ENCODE results near the gene TIMM23.

DNA sequence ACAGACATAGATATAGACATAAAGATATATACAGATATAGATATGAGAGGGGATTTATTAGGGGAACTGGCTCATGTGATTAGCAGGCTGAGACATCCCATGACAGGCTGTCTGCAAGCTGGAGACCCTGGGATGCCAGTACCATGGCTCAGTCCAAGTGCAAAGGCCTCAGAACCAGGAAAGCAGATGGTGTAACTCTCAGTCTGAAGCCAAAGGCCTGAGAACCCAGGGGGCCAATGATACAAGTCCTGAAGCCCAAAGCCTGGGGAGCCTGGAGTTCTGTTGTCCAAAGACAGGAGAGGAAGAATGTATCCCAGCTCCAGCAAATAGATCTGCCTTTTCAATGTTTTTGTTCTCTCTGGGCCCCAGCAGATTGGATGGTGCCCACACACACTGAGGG, 52.7 kb downstream of the TIMM23 start:
- TF ChIP-seq, protein P1, sequence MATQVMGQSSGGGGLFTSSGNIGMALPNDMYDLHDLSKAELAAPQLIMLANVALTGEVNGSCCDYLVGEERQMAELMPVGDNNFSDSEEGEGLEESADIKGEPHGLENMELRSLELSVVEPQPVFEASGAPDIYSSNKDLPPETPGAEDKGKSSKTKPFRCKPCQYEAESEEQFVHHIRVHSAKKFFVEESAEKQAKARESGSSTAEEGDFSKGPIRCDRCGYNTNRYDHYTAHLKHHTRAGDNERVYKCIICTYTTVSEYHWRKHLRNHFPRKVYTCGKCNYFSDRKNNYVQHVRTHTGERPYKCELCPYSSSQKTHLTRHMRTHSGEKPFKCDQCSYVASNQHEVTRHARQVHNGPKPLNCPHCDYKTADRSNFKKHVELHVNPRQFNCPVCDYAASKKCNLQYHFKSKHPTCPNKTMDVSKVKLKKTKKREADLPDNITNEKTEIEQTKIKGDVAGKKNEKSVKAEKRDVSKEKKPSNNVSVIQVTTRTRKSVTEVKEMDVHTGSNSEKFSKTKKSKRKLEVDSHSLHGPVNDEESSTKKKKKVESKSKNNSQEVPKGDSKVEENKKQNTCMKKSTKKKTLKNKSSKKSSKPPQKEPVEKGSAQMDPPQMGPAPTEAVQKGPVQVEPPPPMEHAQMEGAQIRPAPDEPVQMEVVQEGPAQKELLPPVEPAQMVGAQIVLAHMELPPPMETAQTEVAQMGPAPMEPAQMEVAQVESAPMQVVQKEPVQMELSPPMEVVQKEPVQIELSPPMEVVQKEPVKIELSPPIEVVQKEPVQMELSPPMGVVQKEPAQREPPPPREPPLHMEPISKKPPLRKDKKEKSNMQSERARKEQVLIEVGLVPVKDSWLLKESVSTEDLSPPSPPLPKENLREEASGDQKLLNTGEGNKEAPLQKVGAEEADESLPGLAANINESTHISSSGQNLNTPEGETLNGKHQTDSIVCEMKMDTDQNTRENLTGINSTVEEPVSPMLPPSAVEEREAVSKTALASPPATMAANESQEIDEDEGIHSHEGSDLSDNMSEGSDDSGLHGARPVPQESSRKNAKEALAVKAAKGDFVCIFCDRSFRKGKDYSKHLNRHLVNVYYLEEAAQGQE (IDR thresholded peaks at IDR 0.05; ENCODE audit: insufficient read depth in 1 of 2, low read depth in 2 of 2, low read length in 1 of 2), result no peak
- TF ChIP-seq, protein P2, sequence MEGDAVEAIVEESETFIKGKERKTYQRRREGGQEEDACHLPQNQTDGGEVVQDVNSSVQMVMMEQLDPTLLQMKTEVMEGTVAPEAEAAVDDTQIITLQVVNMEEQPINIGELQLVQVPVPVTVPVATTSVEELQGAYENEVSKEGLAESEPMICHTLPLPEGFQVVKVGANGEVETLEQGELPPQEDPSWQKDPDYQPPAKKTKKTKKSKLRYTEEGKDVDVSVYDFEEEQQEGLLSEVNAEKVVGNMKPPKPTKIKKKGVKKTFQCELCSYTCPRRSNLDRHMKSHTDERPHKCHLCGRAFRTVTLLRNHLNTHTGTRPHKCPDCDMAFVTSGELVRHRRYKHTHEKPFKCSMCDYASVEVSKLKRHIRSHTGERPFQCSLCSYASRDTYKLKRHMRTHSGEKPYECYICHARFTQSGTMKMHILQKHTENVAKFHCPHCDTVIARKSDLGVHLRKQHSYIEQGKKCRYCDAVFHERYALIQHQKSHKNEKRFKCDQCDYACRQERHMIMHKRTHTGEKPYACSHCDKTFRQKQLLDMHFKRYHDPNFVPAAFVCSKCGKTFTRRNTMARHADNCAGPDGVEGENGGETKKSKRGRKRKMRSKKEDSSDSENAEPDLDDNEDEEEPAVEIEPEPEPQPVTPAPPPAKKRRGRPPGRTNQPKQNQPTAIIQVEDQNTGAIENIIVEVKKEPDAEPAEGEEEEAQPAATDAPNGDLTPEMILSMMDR (IDR thresholded peaks at IDR 0.05), result no peak
- TF ChIP-seq SIN3A (IDR thresholded peaks at IDR 0.05; ENCODE audit: borderline replicate concordance, insufficient read depth, low read depth, low read length) (no peak), POLR2AphosphoS5 (IDR thresholded peaks at IDR 0.05; ENCODE audit: low read depth, low read length) (no peak)
